Right cardiac atrium (tissue), 5 donors: ENCODE data around the gene CRIP2. TPM values are rescaled to one million over a fixed set of nuclear protein-coding genes. Genes with fewer than 3 reads are reported as not detected.

Experiments used
- ATAC-seq, 2 donors: fragments of 200-7000 bp; cut with Tn5 transposase; one replicate each; pipeline versions ENCODE4 v1.8.0 to v1.9.1; 2020; ENCODE audit warnings: moderate library complexity in 2 of 2, mild to moderate bottlenecking in 1 of 2
- DNase-seq, 3 donors: peaks; one replicate each; pipeline ENCODE4 v3.0.0-alpha.2; 2020
- H3K27ac ChIP-seq: one replicate; pipeline ENCODE4 v1.5.1; 2013; ENCODE audit warnings: mild to moderate bottlenecking, low read length, control low read depth, moderate library complexity
- H3K27me3 ChIP-seq: one replicate; pipeline ENCODE4 v1.6.1; 2013; ENCODE audit not compliant: control insufficient read depth, insufficient read depth
- H3K4me1 ChIP-seq: one replicate; pipeline ENCODE4 v1.6.1; 2013; ENCODE audit warnings: low read length; ENCODE audit not compliant: control insufficient read depth, insufficient read depth
- H3K4me3 ChIP-seq: one replicate; pipeline ENCODE4 v1.5.1; 2013; ENCODE audit warnings: low read length, control low read depth
- H3K9me3 ChIP-seq: one replicate; pipeline ENCODE4 v1.6.1; 2013; ENCODE audit warnings: low read length; ENCODE audit not compliant: control insufficient read depth
- WGBS: extraction: QIAGEN DNeasy Blood & Tissue Kit; methylation state at CpG from one replicate; pipeline ENCODE4 v1.1.7; 2013; 5-methylcytosine and 5-hydroxymethylcytosine counted together
- intact Hi-C, 4 donors: fragments of 100-400 bp; cut with DNase I; formaldehyde crosslinking; loops; one replicate each; pipeline versions ENCODE4 v1.11.0 to v1.14.0; 2022 to 2023
- long read RNA-seq, 4 donors: library from polyadenylated mRNA; unstranded; transcript quantifications; one replicate each; pipeline ENCODE4 v2.0.0, GENCODE V29; 2020 to 2021
- polyA plus RNA-seq: library from polyadenylated mRNA; stranded (reverse); fragments of 200-250 nt; gene quantifications from one replicate; pipeline ENCODE4 v1.2.3, GENCODE V29; 2013
- total RNA-seq, 4 donors: library from RNA; stranded (reverse); fragmentation: NEBNext Ultra II Directional; extraction: Animal tissue kit (Norgen Biotek cat#: 25700); gene quantifications; one replicate each; pipeline ENCODE4 v1.2.1, GENCODE V29; 2021
- donor health status: healthy with polysubstance abuse.
- donor health status: DM: no; HTN: yes; CAD: no.
- donor health status: DM: no; HTN: no; CAD: no.
- donor health status: DM: no; HTN: yes; CAD: no; lungs with severe emphysema.
- donor health status: DM: yes; HTN: yes; CAD: no.

Gene CRIP2, protein sequence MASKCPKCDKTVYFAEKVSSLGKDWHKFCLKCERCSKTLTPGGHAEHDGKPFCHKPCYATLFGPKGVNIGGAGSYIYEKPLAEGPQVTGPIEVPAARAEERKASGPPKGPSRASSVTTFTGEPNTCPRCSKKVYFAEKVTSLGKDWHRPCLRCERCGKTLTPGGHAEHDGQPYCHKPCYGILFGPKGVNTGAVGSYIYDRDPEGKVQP
- total RNA-seq (1,000 to 10,000 TPM; 1,091 to 1,370 (median 1,238) TPM), polyA plus RNA-seq (1,790 TPM)
- long read RNA-seq, donor 1, transcript CRIP2-201 (8 exons, 1,857 nt), result major isoform, 2,875 of 3,376 reads
- long read RNA-seq, donor 1, transcript CRIP2-203 (7 exons, 991 nt), result minor isoform, 23 of 3,376 reads
- long read RNA-seq, donor 1, transcript CRIP2-204 (7 exons, 1,373 nt), result minor isoform, 42 of 3,376 reads
- long read RNA-seq, donor 1, transcript CRIP2-202 (8 exons, 1,176 nt), result minor isoform, 39 of 3,376 reads
- long read RNA-seq, donor 1, partial matches to known transcripts, result 240 of 3,376 reads
- long read RNA-seq, donor 1, other reads (novel, unspliced or antisense), result 136 of 3,376 reads
- long read RNA-seq, donor 2, transcript CRIP2-202 (8 exons, 1,176 nt), result minor isoform, 34 of 1,891 reads
- long read RNA-seq, donor 2, transcript CRIP2-204 (7 exons, 1,373 nt), result minor isoform, 19 of 1,891 reads
- long read RNA-seq, donor 2, transcript CRIP2-201 (8 exons, 1,857 nt), result major isoform, 1,537 of 1,891 reads
- long read RNA-seq, donor 2, transcript CRIP2-203 (7 exons, 991 nt), result minor isoform, 20 of 1,891 reads
- long read RNA-seq, donor 2, partial matches to known transcripts, result 166 of 1,891 reads
- long read RNA-seq, donor 2, other reads (novel, unspliced or antisense), result 109 of 1,891 reads
- long read RNA-seq, donor 3, transcript CRIP2-201 (8 exons, 1,857 nt), result major isoform, 2,760 of 3,112 reads
- long read RNA-seq, donor 3, transcript CRIP2-203 (7 exons, 991 nt), result minor isoform, 19 of 3,112 reads
- long read RNA-seq, donor 3, transcript CRIP2-202 (8 exons, 1,176 nt), result minor isoform, 30 of 3,112 reads
- long read RNA-seq, donor 3, partial matches to known transcripts, result 137 of 3,112 reads
- long read RNA-seq, donor 3, other reads (novel, unspliced or antisense), result 162 of 3,112 reads
- long read RNA-seq, donor 4, transcript CRIP2-201 (8 exons, 1,857 nt), result major isoform, 1,492 of 1,783 reads
- long read RNA-seq, donor 4, transcript CRIP2-203 (7 exons, 991 nt), result minor isoform, 17 of 1,783 reads
- long read RNA-seq, donor 4, transcript CRIP2-202 (8 exons, 1,176 nt), result minor isoform, 25 of 1,783 reads
- long read RNA-seq, donor 4, transcript CRIP2-204 (7 exons, 1,373 nt), result minor isoform, 24 of 1,783 reads
- long read RNA-seq, donor 4, partial matches to known transcripts, result 154 of 1,783 reads
- long read RNA-seq, donor 4, other reads (novel, unspliced or antisense), result 64 of 1,783 reads

DNA sequence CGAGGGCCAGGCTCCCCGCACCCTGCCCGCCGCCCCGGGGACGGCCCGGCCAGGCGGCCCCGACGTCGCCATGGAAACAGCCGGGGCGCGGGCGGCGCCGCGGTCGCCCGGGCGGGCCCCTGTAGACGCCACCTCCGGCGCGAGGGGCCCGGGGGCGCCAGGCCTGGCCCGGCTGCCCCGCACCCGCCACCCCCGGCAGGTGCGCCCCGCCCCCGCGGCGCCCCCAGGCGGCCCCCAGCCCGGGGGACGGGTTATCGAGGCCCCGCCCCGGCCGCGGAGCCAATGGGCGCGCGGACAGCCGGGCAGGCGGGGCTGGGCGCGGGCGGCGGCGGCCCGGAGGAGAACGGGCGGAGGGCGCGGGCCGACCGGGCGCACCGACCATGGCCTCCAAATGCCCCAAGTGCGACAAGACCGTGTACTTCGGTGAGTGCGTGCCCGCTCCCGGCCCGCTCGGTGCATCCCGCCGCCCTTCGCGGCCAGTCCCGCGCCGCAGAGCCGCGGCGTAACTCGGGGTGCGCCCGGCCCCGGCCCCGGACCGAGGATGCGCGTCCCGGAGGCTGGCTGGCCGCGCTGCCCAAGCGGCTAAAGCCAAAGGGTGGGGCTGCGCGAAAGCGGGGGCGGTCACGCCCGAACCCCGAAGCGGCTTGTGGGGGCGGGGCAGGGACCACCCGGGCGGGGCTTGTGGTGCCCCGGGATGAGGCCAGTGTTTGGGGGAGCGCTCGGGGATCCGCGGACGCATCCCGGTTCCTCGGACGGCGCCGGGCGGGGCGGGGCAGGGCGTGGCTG is at the start of gene CRIP2:
TSS of gene CRIP2 (plus strand) at position 339 of the 786 bp plus-strand sequence. CDS start at position 381, 42 bp downstream.
- DNase-seq (peak; percentile 74 to 90 (median 88)), ATAC-seq (peak; percentile 0 to 1)
- peaks cover 5% of the 10 kb centered on the region for H3K4me1 ChIP-seq
- WGBS, result under 1% methylated on average over 118 of the region's 118 CpGs
- peak within 1 kb of the TSS; percentile 84 for H3K4me3 ChIP-seq
- peak within 1 kb of the TSS; percentile 95 for H3K27ac ChIP-seq
- H3K27me3 ChIP-seq, result no peaks in the 10 kb centered on the region
- H3K9me3 ChIP-seq, result no peaks in the 10 kb centered on the region
- intact Hi-C loops, result no loop called here

DNA sequence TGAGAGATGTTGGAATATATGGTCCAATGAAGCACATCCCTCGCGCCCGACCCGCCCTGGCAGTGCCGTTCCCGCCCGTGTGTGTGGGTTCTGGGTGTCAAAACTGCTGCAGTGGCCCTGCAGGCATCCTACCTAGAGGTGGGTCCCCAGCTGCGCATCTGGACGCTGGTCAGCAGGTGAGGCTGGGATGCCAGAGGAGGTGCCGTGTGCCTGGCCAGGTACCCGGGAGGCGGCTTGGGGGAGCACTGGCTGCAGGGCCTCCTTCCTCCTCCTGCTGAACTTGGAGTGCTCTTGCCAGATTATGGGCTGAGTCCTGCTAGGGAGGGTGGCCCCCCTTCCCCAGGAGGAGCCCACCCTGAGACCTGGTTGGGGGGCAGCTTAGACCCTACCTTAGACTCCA is 49.8 kb upstream of the CRIP2 start:
- ATAC-seq (no peak), DNase-seq (peak in 1 of 3 donors; percentile 58)
- intact Hi-C loops, result no loop called here
- 97% methylated on average over 12 of the region's 12 CpGs for WGBS
- peaks cover 3% of the 10 kb centered on the region for H3K4me1 ChIP-seq
- no peaks in the 10 kb centered on the region for H3K27me3 ChIP-seq
- no peaks in the 10 kb centered on the region for H3K9me3 ChIP-seq
- no peak overlapping the region for H3K4me3 ChIP-seq
- no peak overlapping the region for H3K27ac ChIP-seq

DNA sequence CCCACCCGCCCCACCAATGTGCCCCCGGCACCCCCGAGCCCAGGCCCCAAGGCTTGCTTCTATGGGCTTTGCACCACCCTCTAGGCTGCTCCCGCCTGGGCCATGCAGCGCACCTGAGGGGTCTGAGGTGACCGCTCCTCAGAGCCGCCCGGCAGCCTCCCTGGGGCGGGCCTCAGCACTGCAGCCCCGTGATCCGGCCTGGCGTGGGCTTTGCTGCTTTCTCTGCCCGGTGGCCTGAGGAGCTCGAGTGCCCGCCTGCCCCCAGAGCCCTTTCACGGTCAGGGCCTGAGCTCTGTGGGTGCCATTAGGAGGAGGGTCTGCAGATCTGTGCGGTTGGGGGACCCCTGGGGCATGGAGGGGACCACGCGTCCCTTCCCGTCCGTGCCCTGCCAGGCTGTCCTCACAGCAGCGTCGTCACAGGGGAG is 48.8 kb upstream of the CRIP2 start:
- DNase-seq (peak in 1 of 3 donors; percentile 37), ATAC-seq (no peak)
- intact Hi-C loops, result no loop called here
- Histone ChIP-seq H3K4me3 (no peak overlapping the region), H3K4me1 (peaks cover 12% of the 10 kb centered on the region), H3K27ac (no peak overlapping the region), H3K27me3 (no peaks in the 10 kb centered on the region), H3K9me3 (no peaks in the 10 kb centered on the region)
- WGBS, result 92% methylated on average over 23 of the region's 23 CpGs

- intact Hi-C loops, result no loop called here
- Histone ChIP-seq H3K9me3 (no peaks in the 10 kb centered on the region), H3K4me1 (peaks cover 10% of the 10 kb centered on the region), H3K27ac (no peak overlapping the region), H3K4me3 (no peak overlapping the region), H3K27me3 (no peaks in the 10 kb centered on the region)
- DNase-seq, result peak in 1 of 3 donors; percentile 43
- ATAC-seq, result no peak
- WGBS, result 95% methylated on average over 21 of the region's 21 CpGs
These were observed 48.0 kb upstream of the CRIP2 start for GRCh38 chr14:105426416-105427130.

GRCh38 chr14:105427412-105427811 is 47.2 kb upstream of the CRIP2 start:
- H3K27me3 ChIP-seq, result no peaks in the 10 kb centered on the region
- 97% methylated on average over 10 of the region's 10 CpGs for WGBS
- H3K9me3 ChIP-seq, result no peaks in the 10 kb centered on the region
- ATAC-seq (no peak), DNase-seq (no peak)
- no peak overlapping the region for H3K4me3 ChIP-seq
- H3K27ac ChIP-seq, result no peak overlapping the region
- intact Hi-C loops, result no loop called here
- H3K4me1 ChIP-seq, result peaks cover 10% of the 10 kb centered on the region

GRCh38 chr14:105427936-105428485 is 46.6 kb upstream of the CRIP2 start:
- 93% methylated on average over 9 of the region's 9 CpGs for WGBS
- peaks cover 10% of the 10 kb centered on the region for H3K4me1 ChIP-seq
- DNase-seq (no peak), ATAC-seq (no peak)
- H3K27me3 ChIP-seq, result no peaks in the 10 kb centered on the region
- H3K27ac ChIP-seq, result no peak overlapping the region
- intact Hi-C loops, result no loop called here
- no peaks in the 10 kb centered on the region for H3K9me3 ChIP-seq
- no peak overlapping the region for H3K4me3 ChIP-seq

DNA sequence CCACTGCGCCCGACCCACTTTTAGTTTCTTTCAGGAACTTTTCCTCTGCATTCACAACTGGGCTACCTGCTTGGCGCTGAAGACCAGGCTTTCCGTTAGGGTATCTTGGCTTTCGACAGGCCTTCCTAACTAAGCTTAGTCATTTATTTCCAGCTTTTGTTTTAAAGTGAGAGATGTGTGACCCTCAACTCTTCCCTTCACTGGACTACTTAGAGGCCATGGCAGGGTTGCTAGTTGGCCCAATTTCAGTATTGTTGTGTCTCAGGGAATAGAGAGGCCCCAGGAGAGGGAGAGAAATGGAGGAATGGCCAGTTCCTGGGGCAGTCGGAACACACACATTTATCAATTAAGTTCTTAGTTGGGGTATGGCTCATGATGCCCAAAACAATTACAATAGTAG is 44.6 kb upstream of the CRIP2 start:
- WGBS, result 85% methylated on average over 6 of the region's 6 CpGs
- DNase-seq, result no peak
- Histone ChIP-seq H3K4me3 (no peak overlapping the region), H3K9me3 (no peaks in the 10 kb centered on the region), H3K27me3 (no peaks in the 10 kb centered on the region), H3K27ac (peak overlapping the region; percentile 48), H3K4me1 (peaks cover 10% of the 10 kb centered on the region)
- intact Hi-C loops, result no loop called here
- ATAC-seq, result peak in 1 of 2 donors; percentile 36

DNA sequence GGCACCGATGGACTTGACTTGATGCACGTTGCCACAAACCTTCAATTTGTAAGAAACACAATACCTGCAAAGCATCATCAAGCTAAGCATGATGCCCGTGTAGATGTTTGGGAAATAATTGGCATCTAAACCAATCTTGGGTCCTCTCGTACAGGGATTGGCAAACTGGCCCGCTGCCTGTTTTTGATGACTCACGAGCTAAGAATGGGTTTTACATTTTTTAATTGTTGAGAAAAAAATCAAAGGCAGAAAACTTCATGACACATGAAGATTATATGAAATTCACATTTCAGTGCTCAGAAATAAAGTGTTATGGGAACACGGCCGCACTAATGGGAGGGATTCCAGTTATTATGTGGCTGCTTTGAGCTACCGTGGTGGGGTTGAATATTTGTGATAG is 44.1 kb upstream of the CRIP2 start:
- intact Hi-C loops, result no loop called here
- no peaks in the 10 kb centered on the region for H3K27me3 ChIP-seq
- 63% methylated on average over 9 of the region's 9 CpGs for WGBS
- no peak overlapping the region for H3K4me3 ChIP-seq
- DNase-seq (peak in 1 of 3 donors; percentile 41), ATAC-seq (no peak)
- no peaks in the 10 kb centered on the region for H3K9me3 ChIP-seq
- no peak overlapping the region for H3K27ac ChIP-seq
- H3K4me1 ChIP-seq, result peaks cover 10% of the 10 kb centered on the region

GRCh38 chr14:105431256-105431655 is 43.4 kb upstream of the CRIP2 start:
- DNase-seq, result no peak
- intact Hi-C loops, result no loop called here
- no peak overlapping the region for H3K27ac ChIP-seq

More at GRCh38 chr14:105431256-105431655, 43.4 kb upstream of the CRIP2 start:
- ATAC-seq, result no peak
- Histone ChIP-seq H3K4me3 (no peak overlapping the region), H3K9me3 (no peaks in the 10 kb centered on the region), H3K27me3 (no peaks in the 10 kb centered on the region), H3K4me1 (peaks cover 10% of the 10 kb centered on the region)
- WGBS, result 100% methylated on average over 1 of the region's 1 CpG
